ENCODE results near the gene CDC7.

Gene CDC7

DNA sequence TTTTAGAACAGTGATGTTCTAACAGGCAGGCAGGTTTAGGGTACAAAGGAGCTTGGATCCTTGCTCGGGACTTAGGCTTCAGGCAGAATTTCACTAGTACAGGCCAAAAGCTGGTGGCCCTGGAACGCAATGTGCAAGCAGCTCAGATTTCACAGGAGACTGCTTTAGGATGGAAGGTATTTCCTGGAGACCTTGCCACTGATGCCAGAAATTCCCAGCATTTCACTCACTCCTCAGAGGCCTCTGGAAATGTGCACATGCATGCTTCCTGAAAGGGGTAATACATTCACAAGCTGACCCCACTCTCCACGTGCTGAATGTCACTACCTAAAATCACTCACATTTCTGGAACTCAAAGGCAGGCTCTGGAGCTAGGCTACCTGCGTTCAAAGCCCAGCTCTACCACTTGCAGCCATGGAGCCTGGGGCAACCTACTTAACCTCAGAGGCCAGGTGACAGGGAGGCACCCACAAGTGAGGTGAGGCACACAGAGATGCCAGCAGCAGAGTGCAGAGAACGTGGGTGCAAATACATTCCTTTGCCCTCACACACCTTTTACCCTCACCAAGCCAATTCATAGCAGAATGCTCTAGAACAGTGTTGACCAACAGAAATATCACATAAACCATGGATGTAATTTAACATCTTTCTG is 56.5 kb downstream of the CDC7 start:
- no peaks in the 10 kb centered on the region for H3K9me3 ChIP-seq (ENCODE audit: control insufficient read depth, insufficient read depth, low read depth, low read length)
- ChIA-PET POLR2A (no interaction called here), CTCF (no interaction called here)
- no peak overlapping the region for H3K4me3 ChIP-seq (ENCODE audit: low read depth, low read length)
- H3K36me3 ChIP-seq (ENCODE audit: control insufficient read depth in 2 of 2, insufficient read depth in 1 of 2, low read length in 2 of 2): no peaks in the 10 kb centered on the region
- no peak overlapping the region for H3K27ac ChIP-seq (ENCODE audit: extremely low read depth, low read depth, low read length)
- TF ChIP-seq WT1 (tag by site-specific recombination; IDR thresholded peaks at IDR 0.05) (no peak), MZF1 (tag by site-specific recombination; IDR thresholded peaks at IDR 0.05; ENCODE audit: borderline replicate concordance) (no peak), YY1 (tag by site-specific recombination; IDR thresholded peaks at IDR 0.05) (no peak), ZNF555 (tag by site-specific recombination; conservative IDR thresholded peaks at IDR 0.05) (no peak), SETDB1 (IDR thresholded peaks at IDR 0.05; ENCODE audit: insufficient read length, low read length) (no peak), ZNF621 (tag by site-specific recombination; IDR thresholded peaks at IDR 0.05) (no peak), ZNF658 (tag by site-specific recombination; IDR thresholded peaks at IDR 0.05) (no peak), ZNF776 (tag by site-specific recombination; IDR thresholded peaks at IDR 0.05; ENCODE audit: borderline replicate concordance) (no peak), ZNF211 (tag by site-specific recombination; IDR thresholded peaks at IDR 0.05; ENCODE audit: low read depth) (no peak)
- TF ChIP-seq, protein P1, sequence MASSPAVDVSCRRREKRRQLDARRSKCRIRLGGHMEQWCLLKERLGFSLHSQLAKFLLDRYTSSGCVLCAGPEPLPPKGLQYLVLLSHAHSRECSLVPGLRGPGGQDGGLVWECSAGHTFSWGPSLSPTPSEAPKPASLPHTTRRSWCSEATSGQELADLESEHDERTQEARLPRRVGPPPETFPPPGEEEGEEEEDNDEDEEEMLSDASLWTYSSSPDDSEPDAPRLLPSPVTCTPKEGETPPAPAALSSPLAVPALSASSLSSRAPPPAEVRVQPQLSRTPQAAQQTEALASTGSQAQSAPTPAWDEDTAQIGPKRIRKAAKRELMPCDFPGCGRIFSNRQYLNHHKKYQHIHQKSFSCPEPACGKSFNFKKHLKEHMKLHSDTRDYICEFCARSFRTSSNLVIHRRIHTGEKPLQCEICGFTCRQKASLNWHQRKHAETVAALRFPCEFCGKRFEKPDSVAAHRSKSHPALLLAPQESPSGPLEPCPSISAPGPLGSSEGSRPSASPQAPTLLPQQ (tag by site-specific recombination; IDR thresholded peaks at IDR 0.05): no peak
- no peaks in the 10 kb centered on the region for H3K4me1 ChIP-seq (ENCODE audit: control insufficient read depth, insufficient read depth, low read length)

DNA sequence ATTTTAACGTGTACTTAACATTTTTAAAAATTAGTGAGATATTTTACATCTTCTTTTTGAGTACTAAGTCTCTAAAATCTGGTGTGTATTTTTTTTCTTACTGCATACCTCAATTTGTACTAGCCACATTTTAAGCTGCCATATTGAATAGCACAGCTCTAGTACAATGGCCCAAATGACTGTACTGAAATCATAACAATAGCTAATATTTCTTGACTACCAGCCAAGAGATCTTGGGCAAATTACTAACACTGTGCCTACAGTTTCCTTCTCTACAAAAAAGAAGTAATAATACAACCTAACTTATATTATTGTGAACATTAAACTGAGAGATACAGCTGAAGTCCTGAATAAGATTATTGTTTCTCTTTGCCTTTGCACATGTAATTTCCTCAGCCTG is 57.2 kb downstream of the CDC7 start:
- H3K27ac ChIP-seq (ENCODE audit: extremely low read depth, low read depth, low read length): no peak overlapping the region
- no peaks in the 10 kb centered on the region for H3K4me1 ChIP-seq (ENCODE audit: control insufficient read depth, insufficient read depth, low read length)
- TF ChIP-seq ZSCAN23 (tag by site-specific recombination; IDR thresholded peaks at IDR 0.05): no peak
- TF ChIP-seq ZNF830 (tag by site-specific recombination; IDR thresholded peaks at IDR 0.05; ENCODE audit: low read depth): no peak
- TF ChIP-seq, protein P2, sequence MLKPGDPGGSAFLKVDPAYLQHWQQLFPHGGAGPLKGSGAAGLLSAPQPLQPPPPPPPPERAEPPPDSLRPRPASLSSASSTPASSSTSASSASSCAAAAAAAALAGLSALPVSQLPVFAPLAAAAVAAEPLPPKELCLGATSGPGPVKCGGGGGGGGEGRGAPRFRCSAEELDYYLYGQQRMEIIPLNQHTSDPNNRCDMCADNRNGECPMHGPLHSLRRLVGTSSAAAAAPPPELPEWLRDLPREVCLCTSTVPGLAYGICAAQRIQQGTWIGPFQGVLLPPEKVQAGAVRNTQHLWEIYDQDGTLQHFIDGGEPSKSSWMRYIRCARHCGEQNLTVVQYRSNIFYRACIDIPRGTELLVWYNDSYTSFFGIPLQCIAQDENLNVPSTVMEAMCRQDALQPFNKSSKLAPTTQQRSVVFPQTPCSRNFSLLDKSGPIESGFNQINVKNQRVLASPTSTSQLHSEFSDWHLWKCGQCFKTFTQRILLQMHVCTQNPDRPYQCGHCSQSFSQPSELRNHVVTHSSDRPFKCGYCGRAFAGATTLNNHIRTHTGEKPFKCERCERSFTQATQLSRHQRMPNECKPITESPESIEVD (tag by site-specific recombination; IDR thresholded peaks at IDR 0.05): no peak
- TF ChIP-seq OVOL3 (tag by site-specific recombination; IDR thresholded peaks at IDR 0.05): no peak
- TF ChIP-seq SP3 (tag by site-specific recombination; IDR thresholded peaks at IDR 0.05): no peak
- TF ChIP-seq, protein P3, sequence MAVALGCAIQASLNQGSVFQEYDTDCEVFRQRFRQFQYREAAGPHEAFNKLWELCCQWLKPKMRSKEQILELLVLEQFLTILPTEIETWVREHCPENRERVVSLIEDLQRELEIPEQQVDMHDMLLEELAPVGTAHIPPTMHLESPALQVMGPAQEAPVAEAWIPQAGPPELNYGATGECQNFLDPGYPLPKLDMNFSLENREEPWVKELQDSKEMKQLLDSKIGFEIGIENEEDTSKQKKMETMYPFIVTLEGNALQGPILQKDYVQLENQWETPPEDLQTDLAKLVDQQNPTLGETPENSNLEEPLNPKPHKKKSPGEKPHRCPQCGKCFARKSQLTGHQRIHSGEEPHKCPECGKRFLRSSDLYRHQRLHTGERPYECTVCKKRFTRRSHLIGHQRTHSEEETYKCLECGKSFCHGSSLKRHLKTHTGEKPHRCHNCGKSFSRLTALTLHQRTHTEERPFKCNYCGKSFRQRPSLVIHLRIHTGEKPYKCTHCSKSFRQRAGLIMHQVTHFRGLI (tag by site-specific recombination; IDR thresholded peaks at IDR 0.05): no peak
- no peak for TF ChIP-seq ZNF202 (tag by site-specific recombination; IDR thresholded peaks at IDR 0.05; ENCODE audit: borderline replicate concordance)
- no peak for TF ChIP-seq ZNF157 (tag by site-specific recombination; IDR thresholded peaks at IDR 0.05)
- TF ChIP-seq ZNF24 (tag by site-specific recombination; IDR thresholded peaks at IDR 0.05): no peak
- no peak for TF ChIP-seq GFI1B (tag by site-specific recombination; IDR thresholded peaks at IDR 0.05)
- no peak for TF ChIP-seq ZNF473 (tag by site-specific recombination; IDR thresholded peaks at IDR 0.05)
- TF ChIP-seq ZFP3 (tag by site-specific recombination; IDR thresholded peaks at IDR 0.05; ENCODE audit: low read depth): no peak
- no peak for TF ChIP-seq ZNF555 (tag by site-specific recombination; conservative IDR thresholded peaks at IDR 0.05)
- no peak for TF ChIP-seq ZNF140 (tag by site-specific recombination; IDR thresholded peaks at IDR 0.05)
- no peak for TF ChIP-seq ZXDB (tag by site-specific recombination; IDR thresholded peaks at IDR 0.05)
- TF ChIP-seq ZNF155 (tag by site-specific recombination; IDR thresholded peaks at IDR 0.05): no peak
- no peak for TF ChIP-seq YY1 (tag by site-specific recombination; IDR thresholded peaks at IDR 0.05)
- H3K9me3 ChIP-seq (ENCODE audit: control insufficient read depth, insufficient read depth, low read depth, low read length): no peaks in the 10 kb centered on the region
- H3K36me3 ChIP-seq (ENCODE audit: control insufficient read depth in 2 of 2, insufficient read depth in 1 of 2, low read length in 2 of 2): no peaks in the 10 kb centered on the region
- no peak overlapping the region for H3K4me3 ChIP-seq (ENCODE audit: low read depth, low read length)
- ChIA-PET POLR2A (no interaction called here), CTCF (no interaction called here)

Measured in HEK293 (cell line).